Germinal center (tissue), 1 donor: ENCODE results near the gene EEPD1.
"Not testable (repeated sequence)": the region's sequence is repeated elsewhere in the genome, so short reads cannot be mapped to it uniquely, and the experiment has no call there.

Experiments
- DNase-seq: peaks from one replicate; pipeline ENCODE4 v3.0.0; 2012; ENCODE audit warnings: mixed read lengths, low spot score

EEPD1 gene

DNA sequence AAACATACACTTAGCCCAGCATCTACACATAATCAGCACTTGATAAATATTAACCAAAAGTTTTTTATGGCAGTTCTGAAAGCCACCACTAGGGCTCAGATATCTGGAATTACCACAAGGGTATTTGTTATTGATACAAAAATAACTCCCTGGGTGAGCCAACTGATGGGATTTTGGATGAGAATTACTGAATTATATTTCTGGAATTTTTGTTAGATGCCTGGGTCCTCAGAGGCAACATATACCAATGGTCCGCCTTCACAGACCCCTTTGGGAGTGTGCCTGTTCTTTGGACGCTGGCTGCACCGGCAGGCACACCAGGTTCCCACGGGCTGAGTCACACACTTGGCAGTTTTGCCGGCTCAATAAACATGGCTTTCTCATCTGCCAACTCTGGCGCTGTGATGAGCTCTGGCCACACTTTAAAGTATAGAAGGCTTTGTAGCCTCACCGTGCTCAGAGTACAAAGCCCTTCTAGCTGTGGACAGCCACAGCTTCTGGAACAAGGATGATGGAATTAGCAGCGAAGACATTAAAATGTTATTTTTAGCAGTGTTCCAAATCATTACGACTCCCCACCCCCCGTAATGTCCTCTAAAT lies 24.5 kb upstream of the EEPD1 start:
- DNase-seq, result peak; percentile 20

DNA sequence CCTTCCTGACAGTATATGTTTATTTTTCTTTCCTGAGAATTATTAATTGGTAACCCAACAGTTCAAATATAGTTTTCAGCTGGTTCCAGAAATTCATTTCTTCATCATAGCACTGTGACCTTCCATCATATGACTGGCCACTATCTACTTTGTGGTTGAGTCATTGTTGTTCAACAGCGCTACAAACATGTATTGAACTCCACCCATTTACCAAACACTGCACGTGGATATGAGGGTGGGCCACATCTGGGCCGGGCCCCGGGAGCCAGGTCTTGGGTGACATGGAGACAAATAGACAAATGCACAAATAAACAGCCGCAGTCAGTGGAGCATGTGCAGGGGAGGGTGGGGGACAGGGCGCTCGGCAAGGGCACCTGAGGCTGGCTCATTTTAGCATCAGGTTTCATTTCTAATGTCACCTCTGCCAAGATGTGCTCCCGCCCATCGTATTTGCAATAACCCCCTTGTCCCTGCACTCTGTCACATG lies 24.0 kb upstream of the EEPD1 start:
- DNase-seq, result no peak

DNA sequence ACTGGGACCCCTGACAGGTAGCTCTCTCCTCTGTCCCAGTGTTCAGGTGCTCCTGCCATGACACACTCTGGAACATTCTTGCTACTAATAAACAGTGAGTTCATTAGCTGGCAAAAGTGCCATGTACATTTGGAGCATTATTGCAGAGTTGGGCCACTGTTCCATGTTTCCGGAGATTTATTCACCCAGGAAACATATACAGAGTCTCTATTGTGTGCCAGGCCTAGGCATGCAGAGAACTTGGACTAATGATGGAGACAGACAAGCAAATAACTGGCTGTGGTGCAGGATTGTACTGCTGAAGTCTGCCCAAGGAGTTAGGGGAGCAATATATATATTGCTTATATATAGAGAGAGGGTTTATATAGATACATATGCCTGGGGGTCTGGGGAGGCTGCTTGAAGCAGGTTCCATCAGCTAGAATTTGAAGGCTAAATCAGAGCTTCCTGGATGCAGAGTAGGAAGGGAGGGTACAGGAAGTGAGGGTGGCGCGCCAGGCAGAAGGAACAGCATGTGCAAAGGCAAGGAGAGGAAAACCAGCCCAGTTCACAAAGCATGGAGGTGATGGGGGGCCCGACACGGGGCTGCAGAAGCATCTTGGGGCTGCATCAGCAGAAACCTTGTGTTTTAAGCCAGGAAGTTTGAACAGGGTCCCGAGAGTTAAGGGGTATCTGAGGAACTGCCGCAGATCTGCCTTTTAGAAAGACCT lies 22.7 kb upstream of the EEPD1 start:
- no peak for DNase-seq

DNA sequence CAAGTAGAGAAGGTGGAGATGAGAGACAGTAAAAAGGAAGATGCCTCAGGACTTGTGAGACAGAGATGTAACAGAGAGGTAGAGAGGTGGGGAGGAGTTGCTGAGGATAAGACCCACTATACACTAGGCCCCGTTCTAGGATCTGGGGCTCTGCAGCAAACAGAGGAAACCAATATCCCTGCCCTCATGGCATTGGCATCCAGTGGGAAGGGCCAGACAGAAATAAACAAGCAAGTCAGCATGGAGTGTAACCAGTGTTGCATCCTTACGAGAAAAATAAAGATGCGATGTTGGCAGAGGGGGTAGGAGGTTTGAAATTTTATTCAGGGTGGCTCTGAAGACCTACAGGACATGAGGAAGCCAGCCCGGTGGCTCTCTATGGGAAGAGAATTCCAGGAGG lies 22.0 kb upstream of the EEPD1 start:
- DNase-seq, result no peak

GRCh38 chr7:36131499-36131898 lies 21.6 kb upstream of the EEPD1 start:
- DNase-seq, result no peak

GRCh38 chr7:36132012-36132411 lies 21.0 kb upstream of the EEPD1 start:
- no peak for DNase-seq

DNA sequence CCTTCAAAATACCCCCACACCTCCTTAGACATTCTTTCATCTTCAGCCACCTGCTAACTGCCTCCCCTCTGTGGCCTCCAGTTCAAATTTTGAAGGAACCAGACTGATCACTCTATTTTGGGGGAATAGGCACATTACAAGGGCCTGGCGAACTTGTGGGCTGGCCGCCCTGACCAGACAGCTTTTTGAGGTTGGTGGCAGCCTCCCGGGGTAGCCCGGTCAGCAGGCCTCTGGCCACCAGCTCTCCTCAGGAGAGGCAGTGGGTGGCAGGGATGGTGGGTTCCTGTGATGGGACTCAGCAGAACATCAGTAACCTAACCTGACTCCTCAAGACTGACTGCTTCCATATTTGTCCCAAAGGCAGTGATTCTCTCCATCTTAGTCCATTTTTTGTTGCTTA lies 17.4 kb upstream of the EEPD1 start:
- no peak for DNase-seq

DNA sequence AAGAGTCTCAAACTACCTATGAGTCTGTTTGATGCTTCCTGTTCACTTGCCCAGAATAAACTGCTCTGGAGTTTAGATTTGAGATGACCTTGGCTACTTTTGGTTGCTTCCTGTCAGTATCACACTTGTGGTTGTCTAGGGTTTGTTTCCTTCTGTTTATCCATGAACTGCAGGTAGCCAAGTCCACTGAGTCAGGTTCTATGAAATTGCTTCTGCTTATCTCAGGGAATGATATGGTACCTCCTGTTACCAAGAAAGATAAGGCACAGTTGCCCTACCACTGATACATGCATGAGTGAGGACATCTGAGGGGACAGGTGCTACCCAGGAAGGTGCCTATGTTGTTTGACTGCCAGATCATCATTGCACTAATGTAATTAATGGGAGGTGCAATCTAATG lies 15.8 kb upstream of the EEPD1 start:
- no peak for DNase-seq

- no peak for DNase-seq
Measured at GRCh38 chr7:36137754-36138153, 15.3 kb upstream of the EEPD1 start.

- no peak for DNase-seq
Measured at GRCh38 chr7:36138209-36138608, 14.8 kb upstream of the EEPD1 start.

DNA sequence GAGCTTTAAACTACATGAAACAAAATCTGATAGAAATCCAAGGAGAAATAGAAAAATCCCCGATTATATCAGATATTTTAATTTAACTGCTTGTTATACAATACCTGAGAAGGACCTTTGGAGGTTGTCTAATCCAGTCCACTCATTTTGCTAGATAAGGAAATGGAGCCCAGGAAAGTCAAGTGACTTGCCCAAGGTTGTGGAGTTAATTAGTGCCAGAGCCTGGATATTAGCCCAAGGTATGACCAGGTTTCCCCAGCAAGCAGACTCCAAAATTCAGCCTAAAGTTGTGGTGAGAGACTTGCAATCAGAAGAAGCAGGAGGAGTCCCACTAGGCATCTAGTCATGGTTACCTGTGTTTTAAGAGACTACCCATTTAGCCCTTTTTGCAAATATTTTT lies 11.7 kb upstream of the EEPD1 start:
- DNase-seq, result no peak

DNA sequence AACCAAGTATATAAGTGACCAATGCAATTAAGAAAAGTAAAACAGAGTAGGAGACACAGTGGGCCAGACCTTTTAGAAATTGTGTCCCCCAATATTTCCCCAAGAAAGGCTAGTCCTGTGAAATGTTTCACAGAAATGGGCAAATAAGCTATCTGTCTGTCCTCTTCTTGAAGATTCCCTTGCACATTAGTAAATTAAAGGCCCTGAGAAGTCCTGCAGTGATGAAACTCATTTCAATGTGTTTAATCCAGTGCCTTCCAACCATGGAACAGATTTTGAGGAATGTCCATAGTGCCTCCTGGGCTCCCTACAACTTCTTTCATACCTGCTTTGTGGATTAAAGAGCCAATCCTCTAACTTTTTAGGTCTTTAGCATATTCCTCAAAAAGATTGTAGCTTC lies 11.2 kb upstream of the EEPD1 start:
- no peak for DNase-seq

DNA sequence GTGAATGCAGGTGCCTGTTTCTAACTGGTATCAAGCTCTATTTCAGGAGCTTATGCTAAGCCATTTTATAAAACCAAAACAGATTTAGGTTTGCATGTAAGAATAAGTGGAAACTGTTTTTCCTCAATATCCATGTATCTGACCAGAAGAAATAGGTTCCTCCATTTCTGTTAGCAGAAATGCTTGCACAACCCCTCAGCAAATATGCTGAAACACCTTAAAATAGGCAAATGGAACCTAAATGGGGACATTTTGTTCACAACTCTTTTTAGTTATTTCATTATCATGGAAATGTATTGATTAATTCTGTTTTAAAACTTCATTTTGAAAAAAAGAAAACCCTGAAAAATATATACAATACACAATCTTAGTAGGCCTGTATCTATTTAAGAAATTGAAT lies 8.9 kb upstream of the EEPD1 start:
- no peak for DNase-seq

DNA sequence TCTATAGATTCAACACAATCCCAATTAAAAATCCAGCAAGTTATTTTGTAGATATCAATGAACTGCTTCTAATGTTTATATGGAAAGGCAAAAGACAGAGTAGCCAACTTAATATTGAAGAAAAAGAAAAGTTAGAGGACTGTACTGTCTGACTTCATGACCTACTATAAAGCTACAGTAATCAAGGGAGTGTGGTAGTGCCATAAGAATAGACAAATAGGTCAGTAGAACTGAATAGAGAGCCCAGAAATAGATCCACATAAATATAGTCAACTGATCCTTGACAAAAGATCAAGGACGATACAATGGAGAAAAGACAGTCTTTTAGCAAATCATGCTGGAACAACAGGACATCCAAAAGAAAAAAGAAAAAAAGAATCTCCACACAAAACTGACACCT lies 7.4 kb upstream of the EEPD1 start:
- DNase-seq, result no peak

GRCh38 chr7:36147361-36147760 lies 5.7 kb upstream of the EEPD1 start:
- no peak for DNase-seq

DNA sequence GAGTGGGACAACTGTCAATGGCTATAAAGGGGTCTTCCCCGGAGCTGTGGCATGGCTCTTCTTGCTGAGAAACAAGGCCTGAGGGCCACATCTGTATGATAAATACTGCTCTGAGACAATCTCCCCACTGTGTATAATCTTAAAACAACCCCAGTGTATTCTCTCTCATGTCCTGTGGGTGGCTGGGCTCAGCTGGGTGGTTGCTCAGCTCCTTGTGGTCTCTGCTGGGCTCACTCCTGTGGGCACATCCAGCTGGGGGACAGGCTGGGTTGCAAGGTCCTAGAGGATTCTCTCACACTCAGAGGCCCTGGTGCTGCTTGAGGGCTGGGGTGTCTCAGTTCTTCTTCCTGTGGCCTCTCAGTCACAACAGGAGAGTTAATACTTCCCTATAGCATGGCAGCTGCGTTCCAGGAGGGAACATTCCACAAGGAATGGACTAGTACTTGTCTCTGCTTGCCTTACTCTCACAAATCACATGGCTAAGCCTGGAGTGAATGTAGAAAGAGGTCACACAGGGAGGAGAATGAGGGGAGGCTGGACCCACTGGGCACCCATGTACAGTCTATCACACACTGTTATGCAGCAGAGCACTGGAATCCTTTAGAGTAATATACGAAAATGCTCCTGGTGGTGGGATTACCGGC lies 4.5 kb upstream of the EEPD1 start:
- DNase-seq, result no peak

GRCh38 chr7:36149240-36149639 lies 3.8 kb upstream of the EEPD1 start:
- not testable (repeated sequence) for DNase-seq

- no peak for DNase-seq
Measured at GRCh38 chr7:36149694-36150452, 3.2 kb upstream of the EEPD1 start.

DNA sequence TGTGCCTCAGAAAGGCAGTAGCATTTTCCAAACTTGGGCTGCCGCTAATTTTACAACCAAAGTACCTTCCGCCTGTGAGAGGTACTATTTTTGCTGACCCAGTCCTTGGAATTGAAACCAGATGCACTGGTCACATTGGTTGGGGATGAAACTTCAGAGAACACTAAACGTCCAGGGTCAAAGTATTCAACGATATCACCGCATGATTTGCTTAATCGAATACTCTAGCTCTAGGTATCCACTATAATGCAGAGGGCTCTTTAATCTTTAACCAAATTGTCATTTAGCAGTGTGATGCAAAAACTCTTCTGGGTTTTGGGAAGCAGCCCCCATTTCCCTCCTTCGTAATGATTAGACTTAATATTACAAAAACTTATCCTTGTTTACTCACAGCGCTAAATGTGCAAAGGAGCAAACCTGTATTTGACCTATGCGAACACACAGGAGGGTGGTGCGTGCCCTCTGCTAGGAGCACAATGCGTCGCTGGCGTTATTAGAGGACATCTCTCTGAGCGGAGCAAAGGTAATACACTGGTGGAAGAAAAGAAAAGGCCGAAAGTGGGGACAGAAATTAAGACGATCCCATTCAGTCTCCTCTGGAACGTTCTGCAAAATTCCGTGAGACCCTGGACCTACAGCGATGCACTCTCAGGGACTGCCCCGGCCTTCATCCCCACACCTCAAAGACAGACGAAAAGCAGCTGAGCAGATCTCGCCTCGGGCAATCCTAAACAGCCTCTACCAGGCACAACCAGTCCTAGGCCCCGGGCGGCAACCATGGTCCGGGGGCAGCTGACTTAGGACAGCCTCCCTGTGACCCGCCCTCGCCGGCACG lies 916 bp upstream of the EEPD1 start:
- no peak for DNase-seq

GRCh38 chr7:36153571-36154097 lies 580 bp downstream of the EEPD1 start:
- peak; percentile 38 for DNase-seq
